Hematopoietic multipotent progenitor cell treated with erythropoietin and hydrocortisone succinate and interleukin-3 and kit ligand, for 17 days (in vitro differentiated cells): ENCODE results near the gene WDR19.
"Not testable (repeated sequence)": the region's sequence is repeated elsewhere in the genome, so short reads cannot be mapped to it uniquely, and the experiment has no call there.

Source experiments
- DNase-seq: peaks from one replicate; pipeline ENCODE4 v3.0.0-alpha.2; 2015; ENCODE audit warnings: low spot score

WDR19 gene

DNA sequence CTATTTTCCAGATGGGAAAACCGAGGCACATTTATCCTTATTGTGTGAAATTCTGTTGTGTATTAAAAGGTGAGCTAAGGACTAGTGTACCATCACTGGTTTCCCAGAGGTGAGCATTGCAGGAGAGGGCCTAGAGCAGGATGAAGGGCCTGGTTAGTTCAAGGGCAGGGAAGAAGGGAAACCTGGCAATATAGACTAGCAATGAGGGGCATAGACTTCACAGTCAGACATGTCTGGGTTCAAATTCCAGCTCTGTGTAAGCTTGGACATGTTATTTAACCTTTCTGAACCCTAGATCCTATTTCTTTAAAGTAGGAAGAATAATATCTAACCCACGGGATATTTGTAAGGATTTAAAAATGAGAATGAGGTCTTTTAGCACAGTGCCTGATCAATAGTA lies 50.8 kb downstream of the WDR19 start:
- DNase-seq: no peak

DNA sequence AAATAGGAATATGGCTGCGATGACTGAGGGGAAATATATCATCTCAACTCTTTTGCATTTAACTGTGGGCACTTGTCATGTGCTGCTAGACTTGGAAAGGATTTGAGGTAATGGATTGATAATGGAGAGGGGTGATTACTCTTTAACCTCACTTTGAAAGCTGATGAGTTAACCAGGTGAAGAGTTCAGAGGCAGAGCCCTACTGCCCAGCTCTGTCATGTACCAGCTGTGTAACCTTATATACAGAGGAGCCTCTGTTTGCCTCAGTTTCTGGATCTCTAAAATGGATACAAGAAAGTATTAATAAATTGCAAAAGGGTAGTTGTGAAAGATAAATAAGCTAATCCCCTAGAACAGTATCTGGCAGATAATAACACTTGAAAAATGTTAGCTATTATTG lies 51.5 kb downstream of the WDR19 start:
- no peak for DNase-seq

DNA sequence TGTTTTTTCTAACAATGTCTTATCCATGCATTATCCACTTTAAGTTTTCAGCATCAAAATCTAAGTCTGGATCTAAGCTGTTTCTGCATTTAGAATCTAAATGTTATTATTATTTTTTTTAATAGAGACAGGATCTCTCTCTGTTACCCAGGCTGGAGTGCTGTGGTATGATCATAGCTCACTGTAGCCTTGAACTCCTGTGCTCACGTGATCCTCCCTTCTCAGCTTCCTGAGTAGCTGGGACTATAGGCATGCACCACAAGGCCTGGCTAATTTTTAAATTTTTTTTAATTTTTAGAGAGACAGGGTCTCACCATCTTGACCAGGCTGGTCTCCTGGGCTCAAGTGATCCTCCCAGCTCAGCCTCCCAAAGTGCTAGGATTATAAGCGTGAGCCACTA lies 52.7 kb downstream of the WDR19 start:
- DNase-seq: no peak

DNA sequence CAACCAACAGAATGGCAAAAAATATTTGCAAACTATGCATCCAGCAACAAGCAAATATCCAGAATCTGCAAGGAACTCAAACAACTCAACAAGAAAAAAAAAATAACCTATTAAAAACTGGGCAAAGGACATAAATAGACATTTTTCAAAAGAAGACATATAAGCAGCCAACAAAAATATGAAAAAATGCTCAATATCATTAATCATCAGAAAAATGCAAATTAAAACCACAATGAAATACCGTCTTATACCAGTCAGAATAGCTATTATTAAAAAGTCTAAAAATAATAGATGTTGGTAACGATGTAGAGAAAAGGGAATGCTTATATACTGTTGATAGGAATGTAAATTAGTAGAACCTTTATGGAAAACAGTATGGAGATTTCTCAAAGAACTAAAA lies 53.4 kb downstream of the WDR19 start:
- no peak for DNase-seq

DNA sequence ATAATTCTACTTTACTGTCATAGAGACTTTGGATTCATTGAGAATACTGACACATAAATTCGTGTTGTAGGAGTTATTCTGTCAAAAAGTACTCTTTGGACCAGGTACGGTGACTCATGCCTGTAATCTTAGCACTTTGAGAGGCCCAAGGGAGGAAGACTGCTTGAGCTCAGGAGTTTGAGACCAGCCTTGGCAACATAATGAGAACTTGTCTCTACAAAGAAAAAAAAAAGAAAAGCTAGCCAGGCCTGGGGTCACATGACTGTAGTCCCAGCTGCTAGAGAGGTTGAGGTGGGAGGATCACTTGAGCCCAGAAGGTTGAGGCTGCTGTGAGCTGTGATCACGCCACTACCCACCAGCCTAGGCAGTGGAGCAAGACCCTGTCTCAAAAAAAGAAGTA lies 54.9 kb downstream of the WDR19 start:
- no peak for DNase-seq

DNA sequence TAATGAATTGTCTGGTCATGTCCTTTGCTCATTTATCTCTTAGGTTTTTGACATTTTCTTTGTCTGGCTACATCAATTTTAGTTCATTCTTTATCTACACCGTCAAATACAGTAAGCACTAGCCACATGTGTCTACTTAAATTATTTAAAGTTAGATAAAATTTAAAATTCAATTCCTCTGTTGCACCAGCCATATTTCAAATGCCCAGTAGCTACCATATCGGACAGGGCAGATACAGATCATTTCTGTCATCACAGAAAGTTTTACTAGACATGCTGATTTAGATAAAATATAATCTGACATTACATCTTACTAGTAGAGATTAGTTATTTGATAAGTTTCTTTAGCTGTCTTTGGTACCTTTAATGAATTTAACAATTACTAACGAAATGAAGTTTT lies 61.1 kb downstream of the WDR19 start:
- DNase-seq: no peak

DNA sequence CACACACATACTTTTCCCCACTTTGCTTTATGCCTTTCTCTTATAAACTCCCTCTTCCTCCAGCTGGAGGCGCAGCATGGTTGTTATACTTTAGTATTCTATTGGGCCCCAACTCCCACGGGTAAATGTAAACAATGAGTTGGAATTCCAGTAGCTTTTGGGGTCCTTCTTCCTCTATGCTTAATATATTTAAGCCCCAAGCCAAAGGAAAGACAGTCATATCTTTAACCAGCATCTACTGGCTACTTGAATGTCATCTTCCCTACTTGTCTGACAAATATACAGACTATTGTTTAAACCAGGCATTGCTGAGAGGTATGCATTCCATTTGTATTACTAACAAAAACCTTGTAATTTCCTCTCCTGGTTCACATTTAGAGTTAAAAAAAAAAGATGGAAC lies 72.9 kb downstream of the WDR19 start:
- DNase-seq: no peak

DNA sequence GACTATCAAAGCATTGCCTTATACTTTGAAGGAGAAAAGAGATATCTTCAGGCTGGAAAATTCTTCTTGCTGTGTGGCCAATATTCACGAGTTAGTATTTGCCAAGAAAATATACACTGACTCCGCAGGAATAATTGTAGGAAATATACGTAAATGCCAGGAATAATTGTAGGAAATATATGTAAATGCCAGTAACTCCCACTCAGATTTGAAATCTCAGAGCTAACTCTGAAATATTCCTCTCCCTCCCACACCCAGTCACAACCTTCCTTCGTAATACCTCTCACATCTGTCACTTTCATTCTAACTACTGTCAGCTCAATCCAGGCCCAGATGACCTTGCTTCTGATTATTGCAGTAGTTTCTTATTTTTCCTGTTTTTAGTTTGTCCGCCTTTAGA lies 73.5 kb downstream of the WDR19 start:
- no peak for DNase-seq

DNA sequence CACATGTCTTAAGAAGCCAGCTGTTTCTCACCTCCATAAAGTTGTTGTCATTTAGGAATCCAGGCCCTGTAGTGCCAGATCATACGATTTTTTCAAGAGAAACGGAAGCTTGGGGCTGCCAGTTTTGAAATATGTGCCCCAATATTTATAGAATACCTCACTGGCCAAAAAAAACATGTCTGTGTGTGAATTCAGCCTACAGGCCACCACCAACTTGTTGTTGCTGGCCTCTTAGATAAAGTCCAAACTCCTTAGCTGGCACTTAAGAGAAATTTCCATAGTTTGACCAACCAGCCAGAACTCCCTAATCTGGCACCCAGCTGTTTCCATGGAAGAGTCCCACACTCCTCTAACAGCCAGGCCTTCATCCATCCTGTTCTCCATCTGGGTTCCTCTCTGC lies 74.1 kb downstream of the WDR19 start:
- no peak for DNase-seq

DNA sequence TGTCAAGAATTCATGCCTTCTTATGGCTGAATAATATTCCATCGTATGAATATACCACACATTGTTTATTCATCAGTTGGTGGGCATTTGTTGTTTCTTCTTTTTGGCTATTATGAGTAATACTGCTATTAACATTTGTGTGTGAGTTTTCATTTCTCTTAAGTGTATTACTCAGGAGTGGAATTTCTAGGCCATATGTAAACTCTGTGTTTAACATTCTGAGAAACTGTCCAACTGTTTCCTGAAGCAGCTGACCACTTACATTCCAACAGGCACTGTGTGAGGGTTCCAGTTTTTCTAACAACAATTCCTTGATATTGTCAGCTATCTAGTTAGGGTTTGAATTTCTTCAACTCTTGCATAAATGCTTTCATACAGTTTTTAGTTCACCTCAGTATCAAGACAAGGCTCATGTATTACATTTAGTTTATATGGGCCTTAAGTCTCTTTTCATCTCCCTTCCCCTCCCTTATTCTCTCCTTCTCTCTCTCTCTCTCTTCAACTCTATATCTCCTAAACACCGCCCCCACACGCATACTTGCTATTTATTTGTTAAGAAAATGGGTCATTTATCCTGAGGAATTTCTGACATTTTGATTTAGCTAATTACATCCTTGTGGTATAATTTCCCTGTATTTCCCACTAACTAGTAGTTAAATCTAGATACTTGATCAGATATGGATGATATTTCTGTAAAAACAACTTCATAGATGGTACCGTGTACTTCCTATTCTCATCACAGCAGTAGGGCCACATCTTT lies 77.4 kb downstream of the WDR19 start:
- DNase-seq: no peak

DNA sequence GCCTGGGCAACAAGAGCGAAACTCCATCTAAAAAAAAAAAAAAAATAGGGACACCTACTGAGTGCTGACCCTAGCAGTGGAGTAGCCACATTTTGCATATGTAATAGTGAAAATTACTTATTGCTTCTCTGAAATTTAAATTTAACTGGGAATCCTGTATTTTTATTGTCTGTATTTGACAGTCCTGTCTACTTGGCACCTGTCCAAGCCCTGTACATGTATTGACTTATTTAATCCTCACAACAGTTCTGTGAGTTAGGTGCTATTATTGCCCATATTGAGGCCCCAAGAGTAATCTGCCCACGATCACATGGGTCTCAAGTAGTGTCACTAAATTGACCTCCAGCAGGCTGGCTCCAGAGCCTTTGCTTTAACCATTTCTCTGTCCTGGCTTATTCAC lies 81.6 kb downstream of the WDR19 start:
- DNase-seq: peak; percentile 14

DNA sequence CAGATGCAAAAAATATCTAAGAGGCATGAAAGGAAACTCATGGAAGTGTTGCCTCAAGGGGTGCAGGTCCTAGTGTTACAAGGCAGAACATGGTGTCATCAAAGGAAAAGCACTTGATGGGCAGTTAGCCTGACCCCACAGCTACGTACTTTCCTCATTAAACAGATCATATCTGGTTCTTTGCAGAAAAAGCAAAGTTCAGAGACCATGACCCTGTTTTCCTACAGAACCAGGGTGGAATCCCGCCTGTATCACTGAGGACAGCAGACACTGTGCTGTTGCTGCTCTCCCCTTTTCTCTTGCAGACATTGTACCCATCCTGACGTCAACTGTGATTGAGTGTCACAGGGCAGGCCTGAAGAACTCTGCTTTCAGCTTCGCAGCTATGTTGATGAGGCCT lies 92.2 kb downstream of the WDR19 start:
- DNase-seq: no peak

DNA sequence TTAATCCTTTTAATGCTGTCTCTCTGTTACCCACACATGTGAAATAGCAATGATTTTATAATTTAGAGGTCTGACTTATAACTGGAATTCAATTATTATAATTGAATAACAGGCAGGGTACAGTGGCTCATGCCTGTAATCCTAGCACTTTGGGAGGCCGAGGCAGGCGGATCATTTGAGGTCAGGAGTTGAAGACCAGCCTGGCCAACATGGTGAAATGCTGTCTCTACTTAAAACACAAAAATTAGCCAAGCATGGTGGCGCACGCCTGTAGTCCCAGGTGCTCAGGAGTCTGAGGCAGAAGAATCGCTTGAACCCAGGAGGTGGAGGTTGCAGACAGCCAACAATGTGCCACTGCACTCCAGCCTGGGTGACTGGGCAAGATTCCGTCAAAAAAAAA lies 95.3 kb downstream of the WDR19 start:
- not testable (repeated sequence) for DNase-seq

DNA sequence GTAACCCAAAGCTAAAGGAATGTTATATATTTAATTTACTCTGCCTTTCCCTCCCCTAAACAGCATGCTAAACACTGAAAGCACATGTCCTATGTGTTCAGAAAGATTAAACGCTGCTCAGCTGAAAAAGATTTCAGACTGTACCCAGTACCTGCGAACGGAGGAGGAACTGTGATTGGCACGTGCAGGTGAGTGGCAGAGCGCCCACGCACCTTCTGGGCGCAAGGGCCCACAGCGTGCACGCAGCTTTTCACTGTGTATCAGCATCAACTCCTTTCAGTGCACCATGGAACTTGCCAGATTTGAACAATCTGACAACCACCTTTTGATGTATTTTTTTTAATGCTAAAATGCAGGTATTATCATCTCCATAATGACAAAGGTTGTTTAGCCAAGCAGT lies 96.1 kb downstream of the WDR19 start:
- DNase-seq: no peak

DNA sequence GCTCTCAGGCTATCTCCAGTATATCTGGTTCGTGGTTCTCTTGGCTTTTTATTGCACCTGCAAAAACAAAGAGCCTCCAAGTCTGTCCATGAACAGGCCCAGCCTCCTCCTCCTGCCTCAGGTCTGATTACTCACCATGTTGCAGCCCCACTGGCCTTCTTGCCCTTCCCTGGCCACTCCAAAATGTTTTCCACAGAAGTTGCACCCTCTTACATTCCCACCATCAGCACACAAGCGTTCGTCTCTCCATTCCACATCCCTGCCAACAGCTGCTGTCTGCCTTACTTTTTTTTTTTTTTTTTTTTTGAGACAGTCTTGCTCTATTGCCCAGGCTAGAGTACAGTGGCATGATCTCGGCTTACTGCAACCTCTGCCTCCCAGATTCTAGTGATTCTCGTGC lies 97.1 kb downstream of the WDR19 start:
- DNase-seq: no peak

DNA sequence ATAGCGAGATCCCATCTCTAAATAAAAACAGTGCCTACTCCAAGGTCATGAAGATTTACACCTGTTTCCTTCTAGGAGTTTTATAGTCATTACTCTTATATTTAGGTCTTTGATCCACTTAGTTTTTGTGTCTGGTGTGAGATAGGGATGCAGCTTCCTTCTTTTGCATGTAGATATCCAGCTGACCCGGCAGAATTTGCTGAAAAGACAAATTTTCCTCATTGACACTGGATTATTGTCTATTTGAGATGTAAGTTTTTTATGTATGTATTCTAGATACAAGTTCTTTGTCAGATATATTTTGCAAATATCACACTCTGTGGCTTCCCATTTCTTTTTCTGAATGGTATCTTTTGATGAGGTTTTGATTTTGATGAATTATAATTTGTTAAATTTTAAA lies 98.4 kb downstream of the WDR19 start:
- DNase-seq: no peak

DNA sequence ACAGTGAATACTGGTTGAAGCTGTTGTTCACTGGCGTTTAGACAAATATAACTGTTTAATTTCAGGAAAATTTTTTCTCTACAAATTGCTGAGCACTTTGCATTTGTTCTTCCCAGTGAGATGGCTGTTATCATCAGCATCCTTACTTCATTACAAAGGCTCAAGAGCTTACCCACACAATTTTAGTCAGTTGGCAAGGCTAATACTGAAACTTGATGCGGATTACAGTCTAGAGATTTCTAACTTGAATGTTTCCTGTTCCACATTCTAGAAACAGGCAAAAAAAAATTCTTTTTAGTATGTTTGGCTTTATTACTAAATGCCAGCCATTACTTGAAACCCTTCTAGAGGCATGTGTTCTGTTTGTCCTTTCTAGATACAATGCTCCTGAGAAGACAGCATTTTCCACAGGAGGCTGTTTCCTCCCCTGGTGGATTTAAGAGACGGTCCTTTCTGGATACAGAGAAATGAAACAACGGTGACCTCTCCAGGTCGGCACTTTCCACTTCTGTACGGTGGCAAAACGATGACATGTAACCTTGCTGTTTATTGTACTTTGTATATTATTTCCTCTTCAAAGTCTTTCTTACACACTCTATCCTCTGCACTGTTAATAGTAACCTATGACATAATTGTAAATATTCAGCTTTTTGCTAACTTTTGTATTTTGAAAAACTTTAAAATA lies 102.9 kb downstream of the WDR19 start:
- no peak for DNase-seq

DNA sequence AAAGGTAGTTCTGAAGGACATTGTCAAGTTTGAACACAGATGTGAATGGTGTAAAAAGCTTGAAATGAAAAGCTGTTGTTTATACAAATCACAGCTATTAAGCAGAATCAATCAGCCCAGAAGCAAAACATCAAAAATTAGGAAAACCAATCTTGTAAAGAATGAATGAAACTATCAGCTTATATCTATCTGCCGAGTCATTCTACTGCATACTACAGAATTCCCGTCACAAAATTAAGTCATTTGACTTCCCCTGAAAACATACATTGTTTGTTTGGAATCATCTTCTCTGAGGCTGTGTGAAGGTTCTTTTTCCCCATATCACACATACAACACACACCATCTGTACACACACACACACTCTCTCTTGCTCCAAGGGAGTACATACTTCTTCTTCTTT lies 103.5 kb downstream of the WDR19 start:
- DNase-seq: no peak

DNA sequence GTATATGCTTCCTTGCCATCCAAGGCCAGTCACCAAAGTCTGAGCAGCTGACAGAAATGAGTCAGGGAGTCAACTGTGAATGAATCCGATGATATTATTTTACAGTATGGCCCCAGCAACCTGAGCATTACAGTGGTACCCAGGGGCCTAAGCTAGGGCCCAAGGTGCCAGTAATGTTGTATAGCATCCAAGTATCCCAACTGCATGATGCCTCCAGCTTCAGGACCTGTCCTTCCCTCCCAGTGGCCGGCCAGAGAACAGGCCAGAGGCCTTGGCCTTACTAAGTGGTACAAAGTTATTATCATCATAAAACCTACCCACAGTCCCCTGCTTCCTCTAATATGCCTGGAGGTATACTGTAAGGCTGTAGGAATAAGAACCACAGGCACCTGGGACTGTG lies 103.9 kb downstream of the WDR19 start:
- DNase-seq: no peak

DNA sequence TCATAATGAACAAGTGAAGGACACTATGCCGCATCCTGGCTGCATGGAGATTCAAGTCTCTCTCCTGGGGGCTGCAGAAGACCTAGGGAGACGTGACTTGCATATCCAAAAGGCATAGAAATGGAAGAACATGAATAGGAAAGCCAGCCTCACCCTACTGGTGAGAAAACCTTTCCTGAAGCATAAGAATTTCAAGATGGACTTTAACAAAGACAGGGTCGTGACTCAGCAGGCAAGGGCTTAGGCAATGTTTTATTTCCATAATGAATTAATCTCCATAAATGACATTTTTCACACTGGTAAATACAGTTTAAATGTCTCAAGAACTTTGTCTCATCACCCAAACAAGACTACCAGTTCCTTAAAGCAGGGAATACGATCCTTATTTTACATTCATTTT lies 104.9 kb downstream of the WDR19 start:
- DNase-seq: no peak

DNA sequence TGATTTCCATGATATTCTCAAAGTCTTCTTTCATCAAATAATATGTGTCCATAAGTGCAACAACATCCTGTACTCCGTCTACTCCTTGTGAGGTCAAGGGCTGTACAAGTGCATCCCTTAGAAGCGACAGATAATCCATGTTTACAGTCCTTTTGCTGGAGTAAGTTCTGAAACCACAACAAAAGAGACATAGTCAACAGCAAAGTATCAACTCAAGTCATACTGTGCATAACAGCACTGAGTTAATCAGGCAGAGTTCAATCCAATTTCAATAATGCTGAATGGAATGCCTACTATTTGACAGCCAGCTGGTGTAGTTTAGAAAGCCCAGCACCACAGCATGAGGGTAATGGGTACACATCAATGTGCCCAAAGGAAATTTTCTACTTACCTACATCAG lies 109.4 kb downstream of the WDR19 start:
- no peak for DNase-seq

DNA sequence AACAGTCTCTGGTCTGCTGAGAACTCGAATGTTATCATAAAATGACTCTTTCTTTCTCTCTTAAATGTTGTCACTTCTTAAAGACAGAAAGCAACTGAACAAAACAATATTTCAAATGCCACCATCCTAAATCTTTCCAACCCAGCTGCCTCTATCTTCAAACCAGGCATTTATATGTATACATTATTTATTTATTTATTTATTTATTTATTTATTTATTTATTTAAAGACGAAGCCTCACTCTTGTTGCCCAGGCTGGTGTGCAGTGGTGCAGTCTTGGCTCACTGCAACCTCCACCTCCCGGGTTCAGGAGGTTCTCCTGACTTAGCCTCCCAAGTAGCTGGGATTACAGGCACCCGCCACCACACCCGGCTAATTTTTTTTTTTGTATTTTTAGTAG lies 110.1 kb downstream of the WDR19 start:
- not testable (repeated sequence) for DNase-seq

DNA sequence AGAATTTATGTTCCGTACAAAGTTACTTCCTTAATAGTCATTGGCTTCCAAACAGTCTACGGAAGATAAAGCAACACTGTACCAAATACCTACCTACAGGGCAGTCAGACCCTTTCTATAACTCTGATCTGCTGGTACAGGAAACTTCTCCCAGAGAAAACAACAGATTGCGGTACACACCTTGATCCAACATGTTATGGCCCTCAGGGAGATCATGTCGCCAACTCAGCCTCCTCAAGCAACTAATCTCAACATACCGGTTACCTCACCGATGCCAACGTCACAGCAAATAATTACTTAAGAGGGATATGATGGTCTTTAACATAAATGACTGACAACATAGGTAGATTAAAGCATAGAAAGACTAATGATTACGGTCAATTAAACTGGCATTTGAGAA lies 113.5 kb downstream of the WDR19 start:
- DNase-seq: no peak

DNA sequence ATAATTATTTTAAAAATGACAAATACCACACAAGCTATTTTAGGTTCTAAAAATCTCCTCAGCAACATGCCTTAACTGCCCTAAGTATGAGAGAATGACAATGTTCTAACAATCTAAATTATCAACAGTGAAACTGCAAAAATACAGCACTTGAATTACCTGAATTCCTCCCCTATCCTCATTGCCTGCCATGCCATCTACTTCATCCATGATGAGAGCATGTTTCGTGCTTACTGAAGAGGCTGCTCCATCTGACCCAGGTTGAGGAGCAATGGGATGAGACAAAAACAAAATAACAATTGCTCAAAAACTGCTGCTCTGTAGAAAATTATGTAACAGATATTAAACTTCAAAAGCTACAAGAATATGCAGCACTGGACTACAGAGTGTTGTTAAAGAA lies 120.6 kb downstream of the WDR19 start:
- DNase-seq: no peak
